HG03460 (cell line): ENCODE results near the gene FRMD1.

ENCODE experiments used
- ATAC-seq: cut with Tn5 transposase; IDR thresholded peaks from one replicate; pipeline ENCODE4 v1.9.1; 2021; ENCODE audit not compliant: unreplicated experiment

The FRMD1 gene

GRCh38 chr6:168031411-168031971, 47.5 kb downstream of the FRMD1 start:
- no peak for ATAC-seq

DNA sequence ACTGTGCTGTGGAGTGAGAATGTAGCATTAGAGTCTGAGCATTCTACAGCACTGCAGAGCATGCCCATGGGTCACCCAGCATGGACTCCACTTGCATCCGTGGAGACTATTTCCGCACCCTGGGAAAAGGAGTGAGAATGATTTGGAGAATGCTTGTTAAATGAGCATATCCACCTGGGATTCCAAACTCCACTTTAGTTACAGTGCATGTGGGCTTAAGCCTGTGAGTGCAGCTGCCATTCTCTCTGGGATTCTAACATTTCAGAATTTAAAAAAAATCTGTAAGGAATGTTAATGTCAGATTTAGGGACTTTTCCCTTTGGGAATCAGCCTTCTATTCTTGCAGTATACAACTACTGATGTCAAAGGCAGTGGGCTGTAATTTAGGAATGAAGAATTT, 48.1 kb downstream of the FRMD1 start:
- ATAC-seq: no peak

DNA sequence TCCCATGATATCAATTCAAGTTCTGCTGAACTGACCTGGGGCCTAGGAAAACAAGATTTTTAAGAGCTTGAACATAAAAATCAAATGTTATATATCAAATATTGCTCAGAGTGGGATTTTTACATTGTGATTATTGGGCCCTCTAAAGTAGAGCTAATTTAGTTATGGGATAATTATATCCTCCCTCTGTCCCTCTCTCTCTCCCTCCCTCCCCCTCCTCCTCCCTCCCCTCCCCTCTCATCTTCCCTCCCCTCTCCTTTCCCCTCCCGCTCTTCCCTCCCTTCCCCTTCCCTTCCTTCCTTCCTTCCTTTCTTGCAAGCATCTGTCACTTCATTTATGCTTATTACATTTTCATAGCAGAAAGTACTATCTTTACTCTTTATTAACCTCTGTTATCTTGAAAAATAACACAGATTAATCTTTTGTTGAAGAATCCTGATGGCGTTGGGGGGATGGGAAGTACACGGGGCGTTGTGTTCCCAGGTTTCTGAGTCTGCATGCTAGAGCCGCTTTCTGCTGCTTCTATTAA, 48.7 kb downstream of the FRMD1 start:
- ATAC-seq: no peak

DNA sequence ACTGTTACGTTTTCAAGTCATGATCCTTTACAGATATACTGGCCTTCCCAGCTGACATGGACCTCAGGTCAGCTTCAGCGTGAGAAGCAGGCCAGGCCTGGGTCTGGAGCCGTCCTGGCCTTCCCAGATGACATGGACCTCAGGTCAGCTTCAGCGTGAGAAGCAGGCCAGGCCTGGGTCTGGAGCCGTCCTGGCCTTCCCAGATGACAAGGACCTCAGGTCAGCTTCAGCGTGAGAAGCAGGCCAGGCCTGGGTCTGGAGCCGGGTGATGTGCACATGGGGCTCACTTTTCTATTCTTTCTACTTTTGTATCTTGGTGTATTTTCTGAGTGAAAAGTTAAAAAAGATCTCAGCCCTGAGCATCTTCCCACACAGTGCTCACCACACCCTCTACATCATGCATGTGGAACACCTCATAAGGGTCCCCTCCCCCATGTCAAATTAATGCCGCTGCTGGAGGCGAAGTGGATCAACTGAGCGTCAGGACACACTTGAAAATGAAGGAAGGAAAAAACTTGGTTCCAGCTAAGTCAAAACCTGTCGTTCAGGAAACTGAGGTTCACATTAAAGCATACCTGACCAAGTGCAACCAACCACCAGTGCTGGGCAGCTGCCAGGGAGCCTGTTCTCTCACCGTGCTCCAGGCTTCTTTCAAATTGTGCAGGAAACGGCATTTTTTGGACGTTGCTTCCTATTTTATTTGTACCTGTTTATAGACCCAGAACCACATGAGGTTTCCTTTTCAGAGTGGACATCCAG, 49.4 kb downstream of the FRMD1 start:
- ATAC-seq: no peak

- no peak for ATAC-seq
Measured at GRCh38 chr6:168028181-168028580, 50.8 kb downstream of the FRMD1 start.

- ATAC-seq: no peak
Measured at GRCh38 chr6:168027521-168027920, 51.5 kb downstream of the FRMD1 start.

DNA sequence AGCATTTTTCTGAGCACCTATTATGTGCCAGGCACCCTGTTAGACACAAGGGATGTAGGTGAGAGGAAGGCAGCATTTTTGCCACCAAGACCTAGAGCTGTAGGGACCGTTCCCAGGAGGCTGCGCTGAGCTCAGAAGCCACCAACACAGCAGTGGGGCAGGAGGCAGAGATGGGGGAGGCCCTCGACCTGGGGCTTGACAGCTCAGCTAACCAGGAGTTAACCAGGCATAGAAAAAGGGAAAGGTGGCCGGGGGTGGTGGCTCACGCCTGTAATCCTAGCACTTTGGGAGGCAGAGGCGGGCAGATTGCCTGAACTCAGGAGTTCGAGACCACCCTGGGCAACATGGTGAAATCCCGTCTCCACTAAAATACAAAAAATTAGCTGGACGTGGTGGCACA, 52.1 kb downstream of the FRMD1 start:
- ATAC-seq: no peak

- ATAC-seq: no peak
Measured at GRCh38 chr6:168025831-168026710, 52.9 kb downstream of the FRMD1 start.

DNA sequence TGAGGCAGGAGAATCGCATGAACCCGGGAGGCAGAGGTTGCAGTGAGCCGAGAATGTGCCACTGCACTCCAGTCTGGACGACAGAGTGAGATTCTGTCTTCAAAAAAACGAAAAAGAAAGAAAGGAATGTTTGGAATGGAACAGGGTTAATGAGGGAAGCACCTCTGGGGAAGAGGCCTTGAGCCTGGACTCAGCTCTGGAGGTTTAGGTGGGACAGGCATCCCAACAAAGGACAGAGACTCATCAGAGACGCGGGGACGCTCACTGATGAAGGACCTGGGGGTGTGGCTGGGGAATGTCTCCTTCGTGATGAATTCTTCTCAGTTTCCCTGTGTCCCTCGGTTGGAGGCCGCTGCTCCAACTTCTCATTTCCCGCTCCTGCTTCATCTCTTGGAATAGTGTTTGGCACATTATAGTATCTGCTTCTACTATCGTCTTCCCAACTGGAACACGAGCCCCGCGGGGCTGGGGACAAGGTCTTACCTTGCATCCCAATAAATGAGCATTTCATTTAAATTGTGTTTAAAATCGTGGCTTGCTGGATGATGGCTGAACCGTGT, 54.0 kb downstream of the FRMD1 start:
- no peak for ATAC-seq

GRCh38 chr6:168022488-168023321, 56.3 kb downstream of the FRMD1 start:
- no peak for ATAC-seq

GRCh38 chr6:168021581-168021980, 57.4 kb downstream of the FRMD1 start:
- ATAC-seq: no peak

DNA sequence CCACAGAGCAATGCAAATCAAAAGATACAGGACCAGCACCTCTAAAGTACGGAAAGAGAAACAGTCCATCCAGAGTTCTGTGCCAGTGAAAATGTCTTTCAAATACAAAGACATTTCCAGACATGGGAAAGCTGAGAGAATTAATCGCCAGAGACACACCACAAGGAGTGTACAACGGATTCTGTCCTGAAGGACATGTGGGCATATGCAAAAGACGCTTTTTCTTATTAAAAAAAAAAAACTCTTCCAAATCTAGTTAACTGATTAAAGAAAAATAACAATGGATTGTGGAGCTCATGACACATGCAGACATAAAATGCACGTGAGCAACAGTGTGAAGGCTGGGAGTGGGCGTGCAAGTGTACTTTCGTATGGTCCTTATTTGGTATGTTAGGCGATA, 58.8 kb downstream of the FRMD1 start:
- no peak for ATAC-seq

GRCh38 chr6:168018664-168019063, 60.3 kb downstream of the FRMD1 start:
- no peak for ATAC-seq

DNA sequence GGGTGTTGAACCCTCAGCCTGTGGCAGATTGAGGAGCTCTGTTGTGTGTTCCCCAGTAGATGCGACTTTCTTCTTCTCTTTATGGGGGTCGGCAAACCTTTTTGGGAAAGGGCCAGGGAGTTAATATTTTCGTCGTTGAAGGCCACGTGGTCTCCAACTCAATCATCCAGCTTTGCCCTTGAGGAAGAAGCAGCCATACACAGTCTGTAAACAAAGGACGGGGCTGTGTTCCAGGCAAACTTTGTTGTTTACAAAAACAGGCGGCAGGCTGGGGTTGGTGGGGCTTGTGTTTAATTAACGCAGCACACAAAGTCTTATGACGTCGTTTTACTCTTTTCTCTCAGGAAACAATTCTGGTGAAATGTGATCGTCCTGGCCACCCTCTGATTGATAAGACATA, 61.4 kb downstream of the FRMD1 start:
- ATAC-seq: no peak

DNA sequence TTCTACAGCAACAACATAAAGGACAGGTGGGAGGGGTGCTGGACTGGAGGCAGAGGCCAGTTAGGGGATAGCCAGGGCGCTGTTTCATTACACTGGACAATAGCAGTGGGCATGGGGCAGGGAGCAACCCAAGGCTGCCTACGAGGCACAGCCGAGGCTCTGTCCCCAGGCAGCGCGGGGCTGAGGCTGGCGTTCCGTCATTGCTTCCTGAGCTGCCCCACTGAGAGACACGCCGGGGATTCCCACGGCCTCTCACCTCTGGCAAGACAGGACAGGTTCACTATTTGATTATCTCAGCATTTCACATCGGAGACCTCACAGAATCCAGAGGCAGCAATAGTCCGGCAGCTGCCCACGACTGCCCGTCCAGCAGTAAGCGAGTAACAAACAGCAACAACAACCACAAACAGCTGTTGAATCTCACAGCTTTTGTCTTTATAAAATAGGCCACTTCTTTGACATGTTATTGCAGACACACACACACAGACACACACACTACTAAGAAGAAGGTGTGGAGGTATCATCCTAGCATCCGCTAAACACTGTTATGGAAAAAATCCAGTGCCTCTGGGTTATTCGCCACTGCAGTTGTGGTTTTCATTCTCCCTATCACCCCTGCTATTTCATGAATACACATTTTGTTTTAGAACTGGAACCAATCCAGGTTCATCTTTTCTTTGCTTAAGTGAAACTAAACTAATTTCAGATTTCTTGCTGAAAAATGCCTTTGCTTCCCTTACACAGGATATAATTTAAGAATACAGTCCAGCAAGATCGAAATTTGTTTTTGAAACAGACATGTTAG, 62.1 kb downstream of the FRMD1 start:
- ATAC-seq: no peak

GRCh38 chr6:168016176-168016620, 62.8 kb downstream of the FRMD1 start:
- no peak for ATAC-seq

- no peak for ATAC-seq
Measured at GRCh38 chr6:168015482-168016175, 63.4 kb downstream of the FRMD1 start.

GRCh38 chr6:168015009-168015408, 64.0 kb downstream of the FRMD1 start:
- ATAC-seq: no peak

GRCh38 chr6:168014428-168014827, 64.6 kb downstream of the FRMD1 start:
- ATAC-seq: no peak
